ENCODE results near the gene POMT1. TPM values are rescaled to one million over a fixed set of nuclear protein-coding genes. Genes with fewer than 3 reads are reported as not detected.

Gene POMT1
- total RNA-seq, 1 donor from 2014 or later, result 31.1 TPM

GRCh38 chr9:131530920-131531832 is 28.5 kb downstream of the POMT1 start, which contains the start of gene UCK1:
UCK1 (minus strand) TSS chr9:131531263; CDS start chr9:131531174, 89 bp downstream.
- no peak for TF ChIP-seq EZH2phosphoT487 (IDR thresholded peaks at IDR 0.05)
- TF ChIP-seq CTCF (IDR thresholded peaks at IDR 0.05), result no peak
- no peak for TF ChIP-seq EZH2 (IDR thresholded peaks at IDR 0.05)
- Histone ChIP-seq H2AFZ (replicated peaks) (peak within 1 kb of the TSS; percentile 71), H3K9me3 (ENCODE audit: low read depth) (no peaks in the 10 kb centered on the region), H3K9ac (peak within 1 kb of the TSS; percentile 88), H3K4me1 (peaks cover 5% of the 10 kb centered on the region), H3K36me3 (no peaks in the 10 kb centered on the region), H3K4me2 (peak within 1 kb of the TSS; percentile 83), H3K79me2 (ENCODE audit: low read depth) (peaks cover 19% of the 10 kb centered on the region), H3K27ac (no peak within 1 kb of the TSS), H4K20me1 (ENCODE audit: low read depth) (peaks cover 14% of the 10 kb centered on the region), H3K4me3 (peak within 1 kb of the TSS; percentile 97), H3K27me3 (no peaks in the 10 kb centered on the region), H3F3A (ENCODE audit: low read depth) (no peaks in the 10 kb centered on the region)
- peaks cover 7% of the 10 kb centered on the region for H3K27me3 Mint-ChIP-seq (ENCODE audit: insufficient read depth, low read depth)
- H3K9me3 Mint-ChIP-seq, result no peaks in the 10 kb centered on the region
- DNase-seq (ENCODE audit: low spot score), result peak; percentile 96
- H3K36me3 Mint-ChIP-seq, result peaks cover 11% of the 10 kb centered on the region
- H3K4me3 Mint-ChIP-seq, result peak within 1 kb of the TSS; percentile 91
- H3K4me1 Mint-ChIP-seq, result peaks cover 17% of the 10 kb centered on the region
- H3K27ac Mint-ChIP-seq, result no peak within 1 kb of the TSS

- Histone ChIP-seq H3K4me2 (no peak overlapping the region), H3K4me1 (peaks cover 4% of the 10 kb centered on the region), H3K9me3 (ENCODE audit: low read depth) (no peaks in the 10 kb centered on the region), H3K36me3 (no peaks in the 10 kb centered on the region), H3K27ac (no peak overlapping the region), H4K20me1 (ENCODE audit: low read depth) (peaks cover 8% of the 10 kb centered on the region), H3K27me3 (no peaks in the 10 kb centered on the region), H3K79me2 (ENCODE audit: low read depth) (peaks cover 12% of the 10 kb centered on the region), H3F3A (ENCODE audit: low read depth) (no peaks in the 10 kb centered on the region), H2AFZ (replicated peaks) (no peak overlapping the region), H3K9ac (no peak overlapping the region), H3K4me3 (no peak overlapping the region)
- no peak for DNase-seq (ENCODE audit: low spot score)
- Mint-ChIP-seq H3K4me1 (peaks cover 16% of the 10 kb centered on the region), H3K36me3 (no peaks in the 10 kb centered on the region), H3K27me3 (ENCODE audit: insufficient read depth, low read depth) (peaks cover 4% of the 10 kb centered on the region), H3K9me3 (peaks cover 6% of the 10 kb centered on the region), H3K4me3 (no peak overlapping the region), H3K27ac (peak overlapping the region; percentile 91)
- TF ChIP-seq EZH2phosphoT487 (IDR thresholded peaks at IDR 0.05), result no peak
Measured at GRCh38 chr9:131534721-131535237, 32.1 kb downstream of the POMT1 start.

DNA sequence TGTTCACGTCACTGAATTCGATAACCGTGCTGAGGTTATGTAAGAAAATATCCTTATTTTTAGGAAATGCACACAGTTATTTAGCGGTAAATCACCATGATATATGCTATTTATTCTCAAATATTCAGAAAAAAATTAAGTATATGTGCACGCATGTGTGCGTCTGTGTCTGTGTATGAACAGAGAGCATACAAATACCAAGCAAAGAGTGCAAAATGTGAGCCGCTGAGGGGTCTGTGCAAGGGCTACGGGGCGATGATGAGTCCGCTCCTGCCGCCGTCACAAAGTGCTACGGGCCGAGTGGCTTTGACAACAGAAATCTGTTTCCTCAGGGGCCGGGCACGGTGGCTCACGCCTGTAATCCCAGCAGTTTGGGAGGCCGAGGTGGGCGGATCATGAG is 35.2 kb downstream of the POMT1 start:
- peaks cover 7% of the 10 kb centered on the region for H3K4me1 Mint-ChIP-seq
- peaks cover 8% of the 10 kb centered on the region for H3K27me3 Mint-ChIP-seq (ENCODE audit: insufficient read depth, low read depth)
- no peak overlapping the region for H3K27ac Mint-ChIP-seq
- Histone ChIP-seq H3K36me3 (no peaks in the 10 kb centered on the region), H3K4me1 (no peaks in the 10 kb centered on the region), H3K27me3 (no peaks in the 10 kb centered on the region), H2AFZ (replicated peaks) (no peak overlapping the region), H4K20me1 (ENCODE audit: low read depth) (no peaks in the 10 kb centered on the region), H3K4me3 (no peak overlapping the region), H3K9ac (no peak overlapping the region), H3K79me2 (ENCODE audit: low read depth) (no peaks in the 10 kb centered on the region), H3K4me2 (no peak overlapping the region), H3K9me3 (ENCODE audit: low read depth) (peaks cover 5% of the 10 kb centered on the region), H3F3A (ENCODE audit: low read depth) (no peaks in the 10 kb centered on the region), H3K27ac (no peak overlapping the region)
- H3K4me3 Mint-ChIP-seq, result no peak overlapping the region
- peaks cover 12% of the 10 kb centered on the region for H3K9me3 Mint-ChIP-seq
- no peaks in the 10 kb centered on the region for H3K36me3 Mint-ChIP-seq
- TF ChIP-seq EZH2 (IDR thresholded peaks at IDR 0.05) (no peak), EZH2phosphoT487 (IDR thresholded peaks at IDR 0.05) (no peak)
- DNase-seq (ENCODE audit: low spot score), result no peak

- Histone ChIP-seq H3K79me2 (ENCODE audit: low read depth) (no peaks in the 10 kb centered on the region), H3K9me3 (ENCODE audit: low read depth) (peaks cover 13% of the 10 kb centered on the region), H3K36me3 (no peaks in the 10 kb centered on the region), H3K4me3 (no peak overlapping the region), H3K27ac (no peak overlapping the region), H2AFZ (replicated peaks) (no peak overlapping the region), H3K4me2 (no peak overlapping the region), H3F3A (ENCODE audit: low read depth) (peaks cover 5% of the 10 kb centered on the region), H3K9ac (no peak overlapping the region), H4K20me1 (ENCODE audit: low read depth) (no peaks in the 10 kb centered on the region), H3K4me1 (no peaks in the 10 kb centered on the region), H3K27me3 (no peaks in the 10 kb centered on the region)
- H3K27me3 Mint-ChIP-seq (ENCODE audit: insufficient read depth, low read depth), result peaks cover 4% of the 10 kb centered on the region
- H3K9me3 Mint-ChIP-seq, result peaks cover 25% of the 10 kb centered on the region
- no peaks in the 10 kb centered on the region for H3K36me3 Mint-ChIP-seq
- H3K4me3 Mint-ChIP-seq, result no peak overlapping the region
- DNase-seq (ENCODE audit: low spot score), result no peak
- no peak for TF ChIP-seq EZH2 (IDR thresholded peaks at IDR 0.05)
- no peak for TF ChIP-seq CTCF (IDR thresholded peaks at IDR 0.05)
- no peak overlapping the region for H3K27ac Mint-ChIP-seq
- H3K4me1 Mint-ChIP-seq, result peaks cover 6% of the 10 kb centered on the region
Measured at GRCh38 chr9:131539223-131539923, 36.7 kb downstream of the POMT1 start.
